WI38 (cell line): ENCODE measurements around the gene TEX26.

Experiments
- H3K4me3 ChIP-seq: 2 replicates; pipeline ENCODE4 v1.5.1; 2011; ENCODE audit warnings: low read depth, mild to moderate bottlenecking, control low read depth, low read length
- TF ChIP-seq, protein P1 (sequence below): IDR thresholded peaks from 2 replicates; pipeline ENCODE4 v1.5.1; 2012; ENCODE audit warnings: low read depth, mild to moderate bottlenecking, control low read depth, low read length

TEX26 gene

DNA sequence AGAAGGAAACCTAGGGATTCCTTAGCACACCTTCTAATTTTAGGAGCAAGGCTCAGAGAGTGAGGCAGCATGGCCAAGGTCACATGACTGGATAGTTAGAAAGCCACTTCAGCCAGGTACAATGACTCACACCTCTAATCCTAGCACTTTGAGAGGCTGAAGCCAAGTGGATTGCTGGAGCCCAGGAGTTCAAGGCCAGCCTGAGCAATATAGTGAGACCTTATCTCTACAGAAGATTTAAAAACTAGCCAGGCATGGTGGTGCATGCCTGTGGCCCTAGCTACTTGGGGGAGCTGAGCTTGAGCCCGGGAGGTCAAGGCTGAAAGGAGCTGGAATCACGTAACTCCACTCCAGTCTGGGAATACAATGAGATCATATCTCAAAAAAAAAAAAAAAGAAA is 69.2 kb downstream of the TEX26 start:
- TF ChIP-seq, protein P1, sequence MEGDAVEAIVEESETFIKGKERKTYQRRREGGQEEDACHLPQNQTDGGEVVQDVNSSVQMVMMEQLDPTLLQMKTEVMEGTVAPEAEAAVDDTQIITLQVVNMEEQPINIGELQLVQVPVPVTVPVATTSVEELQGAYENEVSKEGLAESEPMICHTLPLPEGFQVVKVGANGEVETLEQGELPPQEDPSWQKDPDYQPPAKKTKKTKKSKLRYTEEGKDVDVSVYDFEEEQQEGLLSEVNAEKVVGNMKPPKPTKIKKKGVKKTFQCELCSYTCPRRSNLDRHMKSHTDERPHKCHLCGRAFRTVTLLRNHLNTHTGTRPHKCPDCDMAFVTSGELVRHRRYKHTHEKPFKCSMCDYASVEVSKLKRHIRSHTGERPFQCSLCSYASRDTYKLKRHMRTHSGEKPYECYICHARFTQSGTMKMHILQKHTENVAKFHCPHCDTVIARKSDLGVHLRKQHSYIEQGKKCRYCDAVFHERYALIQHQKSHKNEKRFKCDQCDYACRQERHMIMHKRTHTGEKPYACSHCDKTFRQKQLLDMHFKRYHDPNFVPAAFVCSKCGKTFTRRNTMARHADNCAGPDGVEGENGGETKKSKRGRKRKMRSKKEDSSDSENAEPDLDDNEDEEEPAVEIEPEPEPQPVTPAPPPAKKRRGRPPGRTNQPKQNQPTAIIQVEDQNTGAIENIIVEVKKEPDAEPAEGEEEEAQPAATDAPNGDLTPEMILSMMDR: no peak
- H3K4me3 ChIP-seq: no peak overlapping the region

DNA sequence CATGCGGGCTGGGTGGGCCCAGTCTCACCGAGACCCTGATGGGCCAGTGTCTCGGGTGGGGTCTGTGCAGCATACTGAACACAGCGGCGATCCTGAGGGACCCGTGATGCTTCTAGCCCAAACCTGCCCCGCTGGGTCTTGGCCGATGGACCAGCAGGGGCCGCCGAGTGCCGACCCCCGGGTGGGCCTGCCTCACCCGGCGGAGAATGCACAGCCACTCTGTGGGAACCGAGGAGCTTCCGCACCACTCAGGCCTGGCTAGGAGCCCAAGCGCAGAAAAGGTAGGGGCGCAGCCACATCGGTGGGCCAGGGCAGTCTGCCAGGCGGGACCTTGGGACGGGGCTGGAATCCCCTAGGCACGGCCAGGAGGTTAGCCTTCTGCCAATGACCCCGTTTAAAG is 72.6 kb downstream of the TEX26 start:
- TF ChIP-seq, protein P1: no peak
- H3K4me3 ChIP-seq: no peak overlapping the region

DNA sequence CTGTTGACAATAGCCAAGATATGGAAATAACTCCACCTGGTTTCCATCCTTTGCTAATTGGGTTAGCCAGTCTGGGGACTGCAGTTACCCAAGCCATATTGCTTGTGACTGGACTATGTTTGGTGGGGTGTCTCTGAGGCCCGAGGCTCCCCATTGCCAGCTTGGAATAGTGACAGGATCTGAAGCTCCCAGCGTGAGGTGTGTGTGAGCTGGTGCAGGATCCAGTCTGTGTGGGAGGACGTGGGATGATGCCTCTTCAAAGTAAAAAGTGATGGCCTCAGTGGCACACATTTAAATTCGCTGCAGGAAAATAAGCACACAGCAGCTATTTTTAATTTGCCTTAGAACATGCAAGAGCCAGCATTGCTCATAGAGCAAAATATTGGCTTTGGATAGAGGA is 75.0 kb downstream of the TEX26 start:
- H3K4me3 ChIP-seq: no peak overlapping the region
- TF ChIP-seq, protein P1: no peak

DNA sequence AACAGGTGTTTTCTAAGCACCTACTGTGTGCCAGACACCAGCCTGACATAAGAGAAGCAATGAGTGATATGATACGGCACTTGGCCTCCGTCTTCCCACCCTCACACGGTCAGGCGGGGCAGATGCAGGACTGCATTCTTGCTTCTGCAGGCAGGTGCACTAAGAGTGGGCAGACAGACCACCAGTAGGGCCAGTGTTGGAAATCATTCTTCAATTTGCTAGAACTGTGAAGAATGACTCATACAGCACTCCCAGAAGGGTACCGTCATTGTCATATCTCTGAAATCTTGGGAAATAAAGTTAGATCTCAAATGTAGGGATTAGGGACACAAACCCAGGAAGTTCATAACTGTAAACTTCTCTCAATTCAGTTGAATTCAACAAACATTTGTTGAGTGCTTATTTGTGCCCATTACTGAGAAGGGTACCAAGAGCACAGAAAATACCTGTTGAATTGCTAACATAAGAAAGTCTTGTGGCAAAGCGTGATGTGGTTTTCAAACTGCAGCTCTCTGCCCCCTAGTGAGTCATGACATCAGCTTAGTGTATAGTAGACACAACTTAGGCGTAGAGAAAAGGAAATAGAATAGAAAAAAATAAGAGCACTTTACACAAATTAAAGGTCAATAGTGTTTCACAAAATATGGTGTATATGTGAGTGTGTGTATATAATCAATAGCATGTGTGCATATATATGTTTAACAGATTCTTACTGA is 76.1 kb downstream of the TEX26 start:
- TF ChIP-seq, protein P1: no peak
- H3K4me3 ChIP-seq: no peak overlapping the region

DNA sequence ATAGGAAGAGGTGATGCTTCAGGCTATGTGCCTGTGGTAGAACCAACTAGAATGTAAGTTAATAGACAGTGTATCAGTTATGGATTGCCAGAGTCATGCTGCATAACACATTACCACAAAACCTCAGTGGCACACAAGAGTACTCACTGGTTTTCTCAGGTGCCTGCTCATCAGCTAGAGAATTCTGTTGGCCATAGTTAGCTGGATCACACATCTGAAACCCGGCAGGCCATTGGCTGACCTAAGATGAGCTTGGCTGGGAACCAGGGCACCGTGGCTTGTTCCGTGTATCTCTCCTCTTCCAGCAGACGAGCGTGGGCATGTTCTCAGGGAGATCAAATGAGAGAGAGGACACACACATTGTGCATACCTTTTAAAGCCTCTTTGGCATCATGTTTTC is 76.7 kb downstream of the TEX26 start:
- TF ChIP-seq, protein P1: no peak
- no peak overlapping the region for H3K4me3 ChIP-seq

DNA sequence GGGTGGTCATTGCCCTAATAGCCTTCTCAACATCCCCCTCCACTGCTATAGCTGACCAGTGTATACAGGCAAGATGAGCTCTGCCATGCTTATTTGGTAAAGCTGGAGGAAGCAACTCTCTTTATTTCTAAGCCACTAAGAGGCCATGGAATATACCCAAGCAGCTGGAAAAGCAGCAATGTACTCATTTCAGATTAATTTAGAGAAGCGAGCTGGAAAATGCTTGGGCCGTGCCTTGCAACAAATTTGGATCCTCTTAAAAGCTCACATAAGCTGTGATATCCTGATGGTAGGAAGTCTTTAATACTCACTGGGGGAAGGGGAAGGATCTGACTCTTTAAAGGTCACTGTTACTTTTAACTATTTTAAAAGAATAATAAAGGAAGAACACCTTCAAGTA is 77.8 kb downstream of the TEX26 start:
- H3K4me3 ChIP-seq: no peak overlapping the region
- TF ChIP-seq, protein P1: no peak

DNA sequence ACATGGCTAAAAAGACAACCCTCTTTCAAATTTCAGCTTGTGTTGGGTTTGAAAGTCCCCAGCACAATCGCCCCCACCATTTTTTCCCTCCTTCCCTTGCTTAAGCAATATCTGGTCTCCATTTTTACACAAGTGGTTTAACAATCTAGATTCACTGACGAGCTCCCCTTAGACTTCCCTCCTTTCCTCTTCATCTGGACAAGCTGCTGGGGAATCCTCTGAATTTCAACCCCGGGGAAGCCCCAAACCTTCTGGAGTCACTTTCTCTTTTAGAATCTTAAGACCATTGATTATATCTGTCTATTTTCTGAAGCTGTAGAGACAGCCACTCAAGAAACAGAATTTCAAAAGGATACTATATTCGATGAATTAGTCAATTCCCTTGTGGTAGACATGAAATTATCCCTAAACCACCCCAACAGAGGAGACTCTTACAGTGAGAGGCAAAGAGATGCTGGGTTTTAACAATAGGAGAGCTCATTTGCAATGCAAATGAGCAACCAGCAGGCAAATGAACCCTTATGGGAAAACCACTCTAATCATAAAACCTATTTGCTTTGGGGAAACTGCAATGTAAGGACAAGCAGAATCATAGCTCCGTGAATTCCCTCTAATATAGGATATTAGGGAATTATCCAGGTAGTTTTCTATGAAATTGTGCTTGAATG is 78.9 kb downstream of the TEX26 start:
- TF ChIP-seq, protein P1: no peak
- no peak overlapping the region for H3K4me3 ChIP-seq
